ENCODE measurements around the gene C1GALT1. TPM values are rescaled to one million over a fixed set of nuclear protein-coding genes. Genes with fewer than 3 reads are reported as not detected.

Gene C1GALT1
- total RNA-seq, 1 donor from 2014 or later: 37.6 TPM

- peak overlapping the region; percentile 33 for H3K27ac Mint-ChIP-seq
- DNase-seq (ENCODE audit: low spot score): no peak
- H3K36me3 Mint-ChIP-seq (ENCODE audit: low read depth): peaks cover 64% of the 10 kb centered on the region
- intact Hi-C loops (cut with micrococcal nuclease): loop anchor here (5.0 kb wide), 3 partner anchors 40 to 875 kb away; no protein-coding TSS in a partner anchor
- peaks cover 22% of the 10 kb centered on the region for H3K9me3 Mint-ChIP-seq
- H3K4me1 Mint-ChIP-seq (ENCODE audit: low read depth): peaks cover 45% of the 10 kb centered on the region
- H3K27me3 Mint-ChIP-seq (ENCODE audit: low read depth): no peaks in the 10 kb centered on the region
- no peak overlapping the region for H3K4me3 Mint-ChIP-seq (ENCODE audit: low read depth)
These were observed 74.5 kb downstream of the C1GALT1 start for GRCh38 chr7:7256731-7257274.

- H3K36me3 Mint-ChIP-seq (ENCODE audit: low read depth): peaks cover 66% of the 10 kb centered on the region
- peak overlapping the region; percentile 70 for H3K4me3 Mint-ChIP-seq (ENCODE audit: low read depth)
- no peak for DNase-seq (ENCODE audit: low spot score)
- intact Hi-C loops (cut with micrococcal nuclease): loop anchor here (1.0 to 5.0 kb wide), 4 partner anchors 41 to 874 kb away; partner anchors contain the start of gene C1GALT1
- peaks cover 32% of the 10 kb centered on the region for H3K9me3 Mint-ChIP-seq
- H3K27ac Mint-ChIP-seq: peak overlapping the region; percentile 86
- H3K4me1 Mint-ChIP-seq (ENCODE audit: low read depth): peaks cover 48% of the 10 kb centered on the region
- H3K27me3 Mint-ChIP-seq (ENCODE audit: low read depth): no peaks in the 10 kb centered on the region
These were observed 75.8 kb downstream of the C1GALT1 start for GRCh38 chr7:7257899-7258692.

GRCh38 chr7:7261863-7262262 is 79.5 kb downstream of the C1GALT1 start:
- Mint-ChIP-seq H3K27me3 (ENCODE audit: low read depth) (no peaks in the 10 kb centered on the region), H3K9me3 (peaks cover 32% of the 10 kb centered on the region), H3K27ac (no peak overlapping the region), H3K36me3 (ENCODE audit: low read depth) (peaks cover 40% of the 10 kb centered on the region), H3K4me3 (ENCODE audit: low read depth) (no peak overlapping the region), H3K4me1 (ENCODE audit: low read depth) (peaks cover 35% of the 10 kb centered on the region)
- no peak for DNase-seq (ENCODE audit: low spot score)
- intact Hi-C loops (cut with micrococcal nuclease): loop anchor here (5.0 kb wide), 1 partner anchor 305 kb away; the partner anchor contains the start of gene MIOS

- intact Hi-C loops (cut with micrococcal nuclease): loop anchor here (5.0 kb wide), 1 partner anchor 304 kb away; the partner anchor contains the start of gene MIOS
- Mint-ChIP-seq H3K9me3 (peaks cover 32% of the 10 kb centered on the region), H3K27ac (no peak overlapping the region), H3K36me3 (ENCODE audit: low read depth) (peaks cover 37% of the 10 kb centered on the region), H3K27me3 (ENCODE audit: low read depth) (no peaks in the 10 kb centered on the region), H3K4me3 (ENCODE audit: low read depth) (no peak overlapping the region), H3K4me1 (ENCODE audit: low read depth) (peaks cover 21% of the 10 kb centered on the region)
- DNase-seq (ENCODE audit: low spot score): no peak
These were observed 81.2 kb downstream of the C1GALT1 start for GRCh38 chr7:7263297-7264230.

GRCh38 chr7:7264306-7265040 is 82.1 kb downstream of the C1GALT1 start:
- H3K27ac Mint-ChIP-seq: no peak overlapping the region
- H3K27me3 Mint-ChIP-seq (ENCODE audit: low read depth): no peaks in the 10 kb centered on the region
- H3K9me3 Mint-ChIP-seq: peaks cover 30% of the 10 kb centered on the region
- no peak for DNase-seq (ENCODE audit: low spot score)
- H3K4me3 Mint-ChIP-seq (ENCODE audit: low read depth): no peak overlapping the region
- peaks cover 31% of the 10 kb centered on the region for H3K36me3 Mint-ChIP-seq (ENCODE audit: low read depth)
- intact Hi-C loops (cut with micrococcal nuclease): loop anchor here (5.0 kb wide), 1 partner anchor 303 kb away; the partner anchor contains the start of gene MIOS
- peaks cover 14% of the 10 kb centered on the region for H3K4me1 Mint-ChIP-seq (ENCODE audit: low read depth)

- intact Hi-C loops (cut with micrococcal nuclease): no loop called here
These were observed 83.0 kb downstream of the C1GALT1 start for GRCh38 chr7:7265081-7266075.

GRCh38 chr7:7266257-7266881 is 84.0 kb downstream of the C1GALT1 start:
- Mint-ChIP-seq H3K36me3 (ENCODE audit: low read depth) (peaks cover 15% of the 10 kb centered on the region), H3K4me3 (ENCODE audit: low read depth) (no peak overlapping the region), H3K9me3 (peaks cover 15% of the 10 kb centered on the region), H3K4me1 (ENCODE audit: low read depth) (peaks cover 8% of the 10 kb centered on the region), H3K27me3 (ENCODE audit: low read depth) (no peaks in the 10 kb centered on the region), H3K27ac (no peak overlapping the region)
- no peak for DNase-seq (ENCODE audit: low spot score)
- intact Hi-C loops (cut with micrococcal nuclease): no loop called here

More at GRCh38 chr7:7265081-7266075, 83.0 kb downstream of the C1GALT1 start:
- no peak for DNase-seq (ENCODE audit: low spot score)
- no peak overlapping the region for H3K27ac Mint-ChIP-seq
- peaks cover 23% of the 10 kb centered on the region for H3K9me3 Mint-ChIP-seq
- H3K36me3 Mint-ChIP-seq (ENCODE audit: low read depth): peaks cover 22% of the 10 kb centered on the region
- peaks cover 11% of the 10 kb centered on the region for H3K4me1 Mint-ChIP-seq (ENCODE audit: low read depth)
- no peaks in the 10 kb centered on the region for H3K27me3 Mint-ChIP-seq (ENCODE audit: low read depth)
- H3K4me3 Mint-ChIP-seq (ENCODE audit: low read depth): no peak overlapping the region

- Mint-ChIP-seq H3K9me3 (no peaks in the 10 kb centered on the region), H3K4me1 (ENCODE audit: low read depth) (no peaks in the 10 kb centered on the region), H3K27ac (no peak overlapping the region), H3K4me3 (ENCODE audit: low read depth) (no peak overlapping the region), H3K27me3 (ENCODE audit: low read depth) (no peaks in the 10 kb centered on the region), H3K36me3 (ENCODE audit: low read depth) (no peaks in the 10 kb centered on the region)
- intact Hi-C loops (cut with micrococcal nuclease): no loop called here
- no peak for DNase-seq (ENCODE audit: low spot score)
These were observed 88.9 kb downstream of the C1GALT1 start for GRCh38 chr7:7271094-7271874.

- no peak for DNase-seq (ENCODE audit: low spot score)
- H3K36me3 Mint-ChIP-seq (ENCODE audit: low read depth): no peaks in the 10 kb centered on the region
- no peaks in the 10 kb centered on the region for H3K27me3 Mint-ChIP-seq (ENCODE audit: low read depth)
- H3K27ac Mint-ChIP-seq: no peak overlapping the region
- intact Hi-C loops (cut with micrococcal nuclease): no loop called here
- no peak overlapping the region for H3K4me3 Mint-ChIP-seq (ENCODE audit: low read depth)
- no peaks in the 10 kb centered on the region for H3K9me3 Mint-ChIP-seq
- H3K4me1 Mint-ChIP-seq (ENCODE audit: low read depth): peaks cover 3% of the 10 kb centered on the region
These were observed 90.0 kb downstream of the C1GALT1 start for GRCh38 chr7:7272294-7272693.

GRCh38 chr7:7274782-7275181 is 92.4 kb downstream of the C1GALT1 start:
- Mint-ChIP-seq H3K4me3 (ENCODE audit: low read depth) (no peak overlapping the region), H3K27ac (no peak overlapping the region), H3K4me1 (ENCODE audit: low read depth) (peaks cover 3% of the 10 kb centered on the region), H3K9me3 (no peaks in the 10 kb centered on the region), H3K36me3 (ENCODE audit: low read depth) (no peaks in the 10 kb centered on the region), H3K27me3 (ENCODE audit: low read depth) (no peaks in the 10 kb centered on the region)
- no peak for DNase-seq (ENCODE audit: low spot score)
- intact Hi-C loops (cut with micrococcal nuclease): no loop called here
